GM12892 (cell line): Measurements from ENCODE around the gene RD3L.

Experiments
- POLR2A ChIP-seq: IDR thresholded peaks from 2 replicates; pipeline ENCODE4 v1.6.1; 2011; ENCODE audit warnings: low read depth, low read length, control low read depth
- POLR2AphosphoS5 ChIP-seq: IDR thresholded peaks from 2 replicates; pipeline ENCODE4 v1.6.1; 2011; ENCODE audit warnings: low read depth, low read length, control low read depth
- TAF1 ChIP-seq: IDR thresholded peaks from 2 replicates; pipeline ENCODE4 v1.6.1; 2011; ENCODE audit warnings: low read depth, mild to moderate bottlenecking, control low read depth, low read length, borderline replicate concordance

DNA sequence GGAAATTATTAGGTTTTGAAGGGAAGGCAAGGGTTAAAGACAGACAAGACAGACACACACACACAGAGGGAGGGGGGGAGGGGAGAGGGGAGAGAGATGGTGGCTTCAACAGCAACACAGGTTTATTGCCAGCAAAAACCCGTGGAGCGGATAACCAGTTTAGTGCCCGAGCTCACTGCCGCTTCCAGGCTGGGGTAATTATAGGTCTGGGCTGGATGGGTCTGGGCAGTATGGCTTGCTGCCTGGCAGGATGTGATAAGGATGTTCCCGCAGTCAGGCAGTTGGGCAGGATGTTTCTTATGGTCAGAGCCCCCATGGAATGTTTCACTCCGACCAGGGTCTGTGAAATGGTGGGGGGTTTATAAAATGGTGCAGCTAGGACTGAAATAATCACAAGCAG, 18.5 kb downstream of the RD3L start:
- TF ChIP-seq TAF1 (no peak), POLR2AphosphoS5 (no peak), POLR2A (no peak)
